Measurements from ENCODE around the gene GPR156.
A peak's percentile ranks its signal among the peaks of the same experiment; 100 is the strongest.

The GPR156 gene

DNA sequence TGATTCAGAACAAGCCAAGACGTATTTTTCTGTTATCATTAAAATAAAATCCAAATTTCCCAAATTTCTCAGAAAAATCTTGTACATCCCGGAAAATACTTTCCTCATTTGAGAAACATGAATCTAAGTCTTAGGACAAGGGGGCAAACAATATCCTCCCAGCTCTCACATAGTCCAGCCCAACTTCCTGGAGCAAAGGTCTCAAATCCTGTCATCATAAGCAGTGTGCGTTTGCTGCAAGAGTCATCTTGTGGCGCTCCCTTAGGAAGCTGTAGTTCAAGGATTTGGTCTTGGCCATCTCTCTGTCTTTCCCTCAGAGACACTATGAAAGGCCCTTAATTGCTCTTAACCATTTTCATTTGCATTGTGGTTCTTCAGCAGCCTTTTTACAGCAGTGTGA lies 133.2 kb downstream of the GPR156 start:
- no peak for TF ChIP-seq CTCF (IDR thresholded peaks at IDR 0.05; ENCODE audit: insufficient read depth, low read depth, low read length, missing control alignments)
- H3K4me3 ChIP-seq (ENCODE audit: low read depth, low read length): no peak overlapping the region
- DNase-seq (ENCODE audit: low read depth): no peak

DNA sequence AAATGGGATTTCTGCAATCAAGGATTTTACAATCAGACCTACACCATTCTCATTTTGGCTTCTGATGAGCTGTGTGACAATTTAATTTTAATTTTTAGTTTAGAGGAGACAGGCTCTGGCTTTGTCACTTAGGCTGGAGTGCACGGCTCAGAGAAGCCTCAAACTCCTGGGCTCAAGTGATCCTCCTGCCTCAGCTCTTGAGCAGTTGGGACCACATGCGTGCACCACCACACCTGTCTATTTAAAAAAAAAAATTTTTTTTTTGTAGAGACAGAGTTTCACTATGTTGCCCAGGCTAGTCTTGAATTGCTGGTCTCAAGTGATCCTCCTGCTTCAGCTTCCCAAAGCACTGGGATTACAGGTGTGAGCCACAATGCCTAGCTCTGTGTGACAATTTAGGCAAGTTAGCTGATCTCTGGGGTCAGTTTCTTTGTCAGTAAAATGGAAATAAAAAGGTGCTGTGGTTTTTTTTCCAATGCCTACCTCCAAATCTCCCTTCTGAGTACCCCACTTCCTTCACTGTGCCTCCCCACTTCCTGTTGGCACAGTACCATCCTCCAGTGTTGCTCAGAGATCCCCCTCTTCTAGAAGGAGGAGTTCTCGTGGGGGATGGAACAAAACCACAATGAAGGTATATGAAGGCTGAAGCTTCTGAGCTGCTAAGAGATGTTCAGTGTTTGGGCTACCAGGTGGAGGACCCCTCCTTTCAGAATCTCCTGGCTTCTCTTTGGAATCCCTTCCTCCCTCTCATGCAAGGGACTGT lies 136.7 kb downstream of the GPR156 start:
- TF ChIP-seq CTCF (IDR thresholded peaks at IDR 0.05; ENCODE audit: insufficient read depth, low read depth, low read length, missing control alignments): no peak
- H3K4me3 ChIP-seq (ENCODE audit: low read depth, low read length): no peak overlapping the region
- DNase-seq (ENCODE audit: low read depth): no peak

DNA sequence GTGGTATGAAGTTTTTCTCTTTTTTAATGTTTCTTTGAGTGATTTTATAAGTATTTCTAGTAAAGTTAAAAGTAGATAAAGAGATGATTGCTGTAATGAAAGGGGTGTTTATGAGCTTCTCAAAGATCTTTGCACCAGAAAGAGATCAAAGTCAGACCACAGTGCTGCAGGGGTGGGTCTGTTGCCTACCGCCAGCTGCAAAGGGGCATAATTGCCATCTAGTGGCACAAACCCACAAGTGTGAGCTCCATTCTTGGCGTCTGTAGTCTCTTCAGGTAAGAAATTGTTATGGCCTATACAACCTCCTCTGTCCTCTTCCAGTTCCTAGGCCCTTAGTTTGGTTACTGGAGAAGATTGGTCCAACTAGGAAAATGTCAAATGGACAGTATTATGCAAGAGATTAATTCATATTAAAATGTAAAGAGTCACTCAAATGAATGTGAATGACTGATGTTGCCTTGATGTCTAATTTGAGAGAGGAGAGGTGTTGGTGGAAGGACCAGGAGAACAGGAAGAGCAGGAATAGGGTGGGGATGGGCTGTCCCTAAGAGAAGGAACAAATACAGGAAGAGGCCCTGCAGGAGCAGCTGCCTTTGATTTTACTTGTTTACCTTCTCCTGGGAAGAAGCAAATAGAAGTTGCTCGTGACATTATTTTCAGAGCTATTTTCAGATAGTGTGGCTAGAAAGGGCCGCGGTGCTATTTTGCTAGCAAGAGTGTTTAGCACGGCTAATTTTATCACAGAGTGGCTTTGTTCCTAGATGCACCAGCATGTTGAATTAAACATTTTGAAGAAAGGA lies 137.8 kb downstream of the GPR156 start:
- no peak overlapping the region for H3K4me3 ChIP-seq (ENCODE audit: low read depth, low read length)
- peak; percentile 60 for DNase-seq (ENCODE audit: low read depth)
- peak; percentile 44 for TF ChIP-seq CTCF (IDR thresholded peaks at IDR 0.05; ENCODE audit: insufficient read depth, low read depth, low read length, missing control alignments)

GRCh38 chr3:120145542-120146285 lies 139.3 kb downstream of the GPR156 start:
- DNase-seq (ENCODE audit: low read depth): peak; percentile 14
- no peak overlapping the region for H3K4me3 ChIP-seq (ENCODE audit: low read depth, low read length)
- TF ChIP-seq CTCF (IDR thresholded peaks at IDR 0.05; ENCODE audit: insufficient read depth, low read depth, low read length, missing control alignments): no peak

GRCh38 chr3:120144267-120144666 lies 140.8 kb downstream of the GPR156 start:
- no peak for DNase-seq (ENCODE audit: low read depth)
- no peak overlapping the region for H3K4me3 ChIP-seq (ENCODE audit: low read depth, low read length)
- no peak for TF ChIP-seq CTCF (IDR thresholded peaks at IDR 0.05; ENCODE audit: insufficient read depth, low read depth, low read length, missing control alignments)

- TF ChIP-seq CTCF (IDR thresholded peaks at IDR 0.05; ENCODE audit: insufficient read depth, low read depth, low read length, missing control alignments): no peak
- H3K4me3 ChIP-seq (ENCODE audit: low read depth, low read length): no peak overlapping the region
- no peak for DNase-seq (ENCODE audit: low read depth)
These were observed 141.3 kb downstream of the GPR156 start for GRCh38 chr3:120143676-120144075.

Measured in GM12865 (cell line).